ENCODE measurements around the gene SNTG2.

DNA sequence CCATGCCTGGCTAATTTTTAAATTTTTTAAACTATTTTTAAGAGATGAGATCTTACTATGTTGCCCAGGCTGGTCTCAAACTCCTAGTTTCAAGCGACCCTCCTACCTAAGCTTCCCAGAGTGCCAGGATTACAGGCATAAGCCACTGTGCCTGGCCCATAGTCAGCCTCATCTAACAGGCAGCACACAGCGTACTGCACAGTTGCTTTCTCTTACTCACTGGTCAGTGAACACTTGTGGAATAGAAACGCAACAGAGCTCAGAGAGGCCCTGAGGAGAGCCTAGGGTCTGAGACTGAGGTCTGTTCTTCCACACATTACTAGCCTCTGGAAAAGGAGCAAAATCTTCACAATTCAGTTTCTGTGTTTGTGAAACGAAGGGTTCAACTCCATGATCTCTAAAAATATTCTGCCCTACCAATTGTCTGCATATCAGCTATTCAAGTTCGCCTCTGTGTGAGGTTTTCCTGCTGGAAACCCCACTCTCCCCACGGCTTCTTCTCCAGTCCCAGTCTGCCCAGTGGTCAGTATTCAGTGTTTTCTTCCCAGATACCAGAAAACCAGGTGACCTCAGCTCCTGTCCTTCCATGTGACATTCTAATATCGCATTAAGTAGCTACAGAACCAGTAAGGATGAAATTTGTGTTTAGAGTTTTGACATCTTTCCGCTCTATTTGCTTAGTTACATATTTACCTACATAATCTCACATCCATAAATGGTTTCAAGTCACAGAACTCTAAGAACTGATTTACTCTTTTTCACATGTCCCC, 26.6 kb upstream of the SNTG2 start:
- TF ChIP-seq, protein P1, sequence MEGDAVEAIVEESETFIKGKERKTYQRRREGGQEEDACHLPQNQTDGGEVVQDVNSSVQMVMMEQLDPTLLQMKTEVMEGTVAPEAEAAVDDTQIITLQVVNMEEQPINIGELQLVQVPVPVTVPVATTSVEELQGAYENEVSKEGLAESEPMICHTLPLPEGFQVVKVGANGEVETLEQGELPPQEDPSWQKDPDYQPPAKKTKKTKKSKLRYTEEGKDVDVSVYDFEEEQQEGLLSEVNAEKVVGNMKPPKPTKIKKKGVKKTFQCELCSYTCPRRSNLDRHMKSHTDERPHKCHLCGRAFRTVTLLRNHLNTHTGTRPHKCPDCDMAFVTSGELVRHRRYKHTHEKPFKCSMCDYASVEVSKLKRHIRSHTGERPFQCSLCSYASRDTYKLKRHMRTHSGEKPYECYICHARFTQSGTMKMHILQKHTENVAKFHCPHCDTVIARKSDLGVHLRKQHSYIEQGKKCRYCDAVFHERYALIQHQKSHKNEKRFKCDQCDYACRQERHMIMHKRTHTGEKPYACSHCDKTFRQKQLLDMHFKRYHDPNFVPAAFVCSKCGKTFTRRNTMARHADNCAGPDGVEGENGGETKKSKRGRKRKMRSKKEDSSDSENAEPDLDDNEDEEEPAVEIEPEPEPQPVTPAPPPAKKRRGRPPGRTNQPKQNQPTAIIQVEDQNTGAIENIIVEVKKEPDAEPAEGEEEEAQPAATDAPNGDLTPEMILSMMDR (IDR thresholded peaks at IDR 0.05; ENCODE audit: insufficient read depth, low read depth, low read length): no peak
- TF ChIP-seq EZH2 (IDR thresholded peaks at IDR 0.05; ENCODE audit: insufficient read depth, low read length): no peak
